ENCODE data around the gene SRL.
"Not testable (repeated sequence)": the region's sequence is repeated elsewhere in the genome, so short reads cannot be mapped to it uniquely, and the experiment has no call there.

SRL gene

GRCh38 chr16:4257646-4258556 lies 16.0 kb upstream of the SRL start:
- DNase-seq = no peak

- peak; percentile 100 for DNase-seq
Measured at GRCh38 chr16:4253394-4254150, 11.7 kb upstream of the SRL start.

GRCh38 chr16:4253012-4253393 lies 11.1 kb upstream of the SRL start:
- DNase-seq = not testable (repeated sequence)

GRCh38 chr16:4249530-4250308 lies 7.8 kb upstream of the SRL start:
- no peak for DNase-seq

GRCh38 chr16:4247460-4247784 lies 5.5 kb upstream of the SRL start:
- no peak for DNase-seq

GRCh38 chr16:4246777-4247459 lies 5.0 kb upstream of the SRL start:
- no peak for DNase-seq

GRCh38 chr16:4245077-4245791 lies 3.4 kb upstream of the SRL start:
- DNase-seq = no peak

- DNase-seq = no peak
Measured at GRCh38 chr16:4244254-4245076, 2.6 kb upstream of the SRL start.

GRCh38 chr16:4241258-4241927 lies 487 bp downstream of the SRL start:
- DNase-seq = no peak

GRCh38 chr16:4240624-4241023 lies 1.3 kb downstream of the SRL start:
- DNase-seq = no peak

GRCh38 chr16:4239682-4240175 lies 2.2 kb downstream of the SRL start:
- DNase-seq = no peak

GRCh38 chr16:4239020-4239419 lies 2.9 kb downstream of the SRL start:
- no peak for DNase-seq

- DNase-seq = no peak
Measured at GRCh38 chr16:4233431-4233830, 8.4 kb downstream of the SRL start.

GRCh38 chr16:4232541-4233386 lies 9.1 kb downstream of the SRL start:
- no peak for DNase-seq

GRCh38 chr16:4231886-4232285 lies 10.0 kb downstream of the SRL start:
- no peak for DNase-seq

- DNase-seq = no peak
Measured at GRCh38 chr16:4231367-4231766, 10.5 kb downstream of the SRL start.

- DNase-seq = no peak
Measured at GRCh38 chr16:4227040-4227332, 14.9 kb downstream of the SRL start.

- no peak for DNase-seq
Measured at GRCh38 chr16:4226251-4227039, 15.4 kb downstream of the SRL start.

GRCh38 chr16:4225075-4225474 lies 16.8 kb downstream of the SRL start:
- no peak for DNase-seq
